ENCODE results near the gene SLC22A7.

The SLC22A7 gene

DNA sequence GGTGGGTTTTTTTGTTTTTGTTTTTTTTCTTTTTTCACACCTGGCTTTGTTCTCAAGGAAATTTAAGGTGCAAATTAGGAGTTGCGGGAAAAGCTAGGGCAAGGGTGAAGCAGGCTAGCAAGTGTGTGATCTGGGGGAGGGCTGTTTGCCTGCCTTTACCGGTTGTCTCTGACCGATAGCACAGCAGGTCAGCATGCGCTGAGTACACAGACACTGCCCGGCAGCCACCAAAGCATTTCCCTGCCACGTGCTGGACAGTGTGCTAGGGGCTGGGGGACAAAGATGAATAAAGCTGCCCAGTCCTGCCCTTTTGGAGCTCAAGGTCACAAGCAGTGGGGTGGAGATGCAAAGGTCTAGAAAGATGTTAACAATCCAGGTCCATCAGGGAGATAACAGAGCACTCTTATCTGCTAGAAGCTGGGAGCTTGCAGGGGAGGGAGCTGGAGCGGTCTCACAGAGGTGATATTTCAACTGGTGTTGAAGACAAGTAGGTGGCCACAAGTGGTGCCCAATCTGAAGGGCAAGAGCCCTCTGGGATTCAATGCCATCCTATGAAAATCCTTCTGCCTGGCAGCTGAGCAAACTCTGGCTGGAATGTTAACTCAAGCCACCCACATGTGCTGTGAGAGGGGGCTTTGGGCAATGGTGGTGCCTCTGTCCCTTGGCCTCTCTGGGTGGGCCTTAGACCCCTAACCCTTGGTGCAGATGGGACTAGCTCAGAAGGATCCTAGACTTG, 30.3 kb upstream of the SLC22A7 start:
- H3K4me3 ChIP-seq (ENCODE audit: low read depth, low read length): no peak overlapping the region
- TF ChIP-seq, protein P1, sequence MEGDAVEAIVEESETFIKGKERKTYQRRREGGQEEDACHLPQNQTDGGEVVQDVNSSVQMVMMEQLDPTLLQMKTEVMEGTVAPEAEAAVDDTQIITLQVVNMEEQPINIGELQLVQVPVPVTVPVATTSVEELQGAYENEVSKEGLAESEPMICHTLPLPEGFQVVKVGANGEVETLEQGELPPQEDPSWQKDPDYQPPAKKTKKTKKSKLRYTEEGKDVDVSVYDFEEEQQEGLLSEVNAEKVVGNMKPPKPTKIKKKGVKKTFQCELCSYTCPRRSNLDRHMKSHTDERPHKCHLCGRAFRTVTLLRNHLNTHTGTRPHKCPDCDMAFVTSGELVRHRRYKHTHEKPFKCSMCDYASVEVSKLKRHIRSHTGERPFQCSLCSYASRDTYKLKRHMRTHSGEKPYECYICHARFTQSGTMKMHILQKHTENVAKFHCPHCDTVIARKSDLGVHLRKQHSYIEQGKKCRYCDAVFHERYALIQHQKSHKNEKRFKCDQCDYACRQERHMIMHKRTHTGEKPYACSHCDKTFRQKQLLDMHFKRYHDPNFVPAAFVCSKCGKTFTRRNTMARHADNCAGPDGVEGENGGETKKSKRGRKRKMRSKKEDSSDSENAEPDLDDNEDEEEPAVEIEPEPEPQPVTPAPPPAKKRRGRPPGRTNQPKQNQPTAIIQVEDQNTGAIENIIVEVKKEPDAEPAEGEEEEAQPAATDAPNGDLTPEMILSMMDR (IDR thresholded peaks at IDR 0.05; ENCODE audit: borderline replicate concordance, insufficient read depth, low read depth, low read length): no peak

DNA sequence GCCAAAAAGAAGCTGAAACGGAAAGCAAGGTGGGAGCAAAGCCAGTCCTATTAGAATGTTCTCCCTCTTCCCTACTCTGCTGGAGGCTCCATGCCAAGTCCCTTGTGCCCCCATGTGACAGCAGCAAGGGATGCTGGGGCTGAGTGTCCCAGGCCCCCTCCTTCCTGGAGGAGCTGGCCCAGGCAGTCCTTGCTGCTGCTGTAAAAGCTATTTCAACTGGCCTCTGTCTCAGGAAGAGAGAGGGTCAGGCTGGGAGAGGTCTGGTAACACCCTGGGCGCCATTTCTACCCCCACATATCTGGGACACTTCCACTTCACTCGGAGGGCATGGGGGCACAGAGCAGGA, 29.7 kb upstream of the SLC22A7 start:
- no peak overlapping the region for H3K4me3 ChIP-seq (ENCODE audit: low read depth, low read length)
- TF ChIP-seq, protein P1 (IDR thresholded peaks at IDR 0.05; ENCODE audit: borderline replicate concordance, insufficient read depth, low read depth, low read length): no peak

DNA sequence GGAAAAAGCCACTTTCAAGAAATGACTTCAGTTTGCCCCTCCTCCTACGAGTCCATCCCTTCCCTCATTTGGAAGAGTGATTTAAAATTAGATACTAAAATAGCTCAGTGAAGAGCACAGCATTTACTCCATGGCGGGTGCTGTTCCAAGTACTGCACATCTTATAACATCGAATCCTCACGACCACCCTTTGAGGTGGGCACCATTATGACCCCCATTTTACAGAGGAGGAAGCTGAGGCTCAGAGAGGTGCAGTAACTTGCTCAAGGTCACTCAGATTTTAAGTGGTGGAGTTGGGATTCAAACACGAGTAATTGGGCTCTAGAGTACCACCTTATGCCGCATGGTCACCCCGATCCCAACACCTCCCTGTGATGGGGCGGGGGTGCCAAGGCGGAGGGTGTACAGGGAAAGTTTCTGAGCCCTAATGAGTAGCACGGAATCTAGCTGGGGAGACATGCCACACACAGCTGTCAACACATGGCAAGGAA, 29.2 kb upstream of the SLC22A7 start:
- TF ChIP-seq, protein P1 (IDR thresholded peaks at IDR 0.05; ENCODE audit: borderline replicate concordance, insufficient read depth, low read depth, low read length): no peak
- no peak overlapping the region for H3K4me3 ChIP-seq (ENCODE audit: low read depth, low read length)

DNA sequence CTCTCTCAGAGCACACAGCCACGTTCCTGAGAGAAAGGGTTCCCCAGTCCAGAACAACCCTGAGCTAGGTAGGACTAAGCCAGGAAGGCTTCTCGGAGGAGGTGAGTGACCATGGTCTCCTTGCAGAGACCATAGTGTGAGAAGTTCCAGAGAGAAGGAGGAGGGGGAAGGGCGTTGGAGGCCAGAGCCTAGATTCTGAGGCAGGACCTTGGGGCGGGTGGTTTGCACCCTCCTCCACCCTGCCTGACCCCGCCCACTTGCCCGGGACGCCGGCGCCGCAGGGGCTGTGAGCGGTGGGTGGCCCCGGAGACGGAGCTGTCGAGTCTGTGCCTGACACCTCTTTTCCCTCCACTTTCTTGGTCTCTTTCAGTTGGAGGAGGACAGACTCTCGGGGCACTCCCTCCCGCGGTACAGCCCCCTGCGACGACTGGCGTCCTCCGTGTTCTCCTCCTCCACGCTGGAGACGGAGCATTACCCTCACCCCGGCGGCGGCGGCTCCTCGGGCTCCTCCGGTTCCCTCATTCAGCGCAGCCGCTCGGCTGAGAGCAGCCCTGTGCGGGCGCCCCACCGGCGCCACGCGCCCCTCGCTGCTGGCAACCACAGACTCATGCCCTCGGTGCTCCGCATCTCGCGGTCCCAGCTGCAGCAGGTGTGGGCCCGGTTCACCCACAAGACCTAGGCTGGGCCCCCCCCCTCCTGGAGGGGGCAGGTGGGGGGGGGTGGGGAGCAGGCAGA, 28.6 kb upstream of the SLC22A7 start:
- TF ChIP-seq, protein P1 (IDR thresholded peaks at IDR 0.05; ENCODE audit: borderline replicate concordance, insufficient read depth, low read depth, low read length): no peak

DNA sequence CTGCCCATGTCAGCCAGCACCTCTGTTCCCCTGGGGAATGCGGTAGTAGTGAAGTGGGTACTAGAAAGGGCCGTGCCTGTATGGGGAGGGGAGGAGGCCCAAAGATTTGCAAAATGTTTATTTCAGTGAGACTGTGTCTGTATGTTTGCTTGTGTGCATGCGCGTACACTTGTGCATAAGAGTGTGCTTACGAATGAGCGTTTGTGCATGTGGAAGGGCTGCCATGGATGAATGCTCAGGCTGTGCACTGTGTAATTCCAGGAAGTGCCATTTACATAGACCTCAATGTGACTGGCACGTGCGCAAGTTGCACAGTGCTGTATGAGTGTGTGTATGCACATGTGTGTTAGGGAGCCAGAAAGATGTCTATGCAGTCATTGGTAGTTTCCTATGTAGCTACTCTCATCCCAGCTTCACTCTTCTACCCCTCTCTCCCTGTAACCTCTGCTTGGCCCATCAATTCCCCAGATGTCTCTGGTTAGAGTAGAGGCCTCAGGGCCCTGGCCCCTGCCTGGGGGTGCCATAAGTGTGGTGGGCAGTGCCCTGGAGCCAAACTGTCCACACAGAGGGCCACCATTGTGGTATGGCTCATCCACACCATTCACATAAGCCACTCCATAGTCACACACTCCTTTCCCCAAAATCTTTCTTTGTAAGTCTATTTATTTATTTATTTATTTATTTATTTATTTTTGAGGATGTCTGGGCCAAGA, 26.8 kb upstream of the SLC22A7 start:
- H3K4me3 ChIP-seq (ENCODE audit: low read depth, low read length): no peak overlapping the region
- TF ChIP-seq, protein P1 (IDR thresholded peaks at IDR 0.05; ENCODE audit: borderline replicate concordance, insufficient read depth, low read depth, low read length): no peak

More for the DNA sequence above, 28.6 kb upstream of the SLC22A7 start:
- H3K4me3 ChIP-seq (ENCODE audit: low read depth, low read length): no peak overlapping the region

DNA sequence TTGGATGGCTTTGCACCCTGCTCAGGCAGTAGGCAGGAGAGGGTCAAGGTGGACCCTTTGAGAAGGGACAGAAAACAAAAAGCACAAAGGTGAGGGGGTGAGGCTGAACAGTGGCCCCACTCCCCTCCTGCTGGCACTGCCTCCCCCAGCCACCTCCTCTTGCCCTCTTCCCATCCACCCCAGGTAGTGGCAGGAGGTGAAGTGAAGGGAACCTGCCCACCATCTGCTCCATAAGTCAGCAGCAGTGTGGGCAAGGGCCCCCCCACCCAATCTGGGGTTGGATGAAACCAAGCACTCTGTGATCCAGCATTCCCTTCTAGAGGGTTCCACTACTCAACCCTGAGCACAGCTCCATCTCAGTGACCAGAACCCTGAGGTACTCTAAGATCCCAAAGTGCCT, 26.1 kb upstream of the SLC22A7 start:
- TF ChIP-seq, protein P1 (IDR thresholded peaks at IDR 0.05; ENCODE audit: borderline replicate concordance, insufficient read depth, low read depth, low read length): no peak
- H3K4me3 ChIP-seq (ENCODE audit: low read depth, low read length): no peak overlapping the region
